Activated T-cell treated with anti-CD3 and anti-CD28 coated beads for 1 hour (primary cell): Measurements from ENCODE around the gene C19orf47.
A peak's percentile ranks its signal among the peaks of the same experiment; 100 is the strongest.
"Not testable (repeated sequence)": the region's sequence is repeated elsewhere in the genome, so short reads cannot be mapped to it uniquely, and the experiment has no call there.

ENCODE experiments used
- DNase-seq: peaks from one replicate; pipeline ENCODE4 v3.0.0-alpha.2; 2020; ENCODE audit warnings: low read depth

Gene C19orf47

GRCh38 chr19:40376286-40376862, 28.2 kb upstream of the C19orf47 start:
- DNase-seq = no peak

- DNase-seq = no peak
Observed at GRCh38 chr19:40374084-40374483, 25.9 kb upstream of the C19orf47 start.

- no peak for DNase-seq
Observed at GRCh38 chr19:40371802-40372122, 23.6 kb upstream of the C19orf47 start.

GRCh38 chr19:40370997-40371801, 23.0 kb upstream of the C19orf47 start:
- DNase-seq = no peak

GRCh38 chr19:40370253-40370652, 22.1 kb upstream of the C19orf47 start:
- DNase-seq = not testable (repeated sequence)

- no peak for DNase-seq
Observed at GRCh38 chr19:40369797-40370196, 21.6 kb upstream of the C19orf47 start.

GRCh38 chr19:40367577-40368434, 19.6 kb upstream of the C19orf47 start:
- DNase-seq = no peak

- no peak for DNase-seq
Observed at GRCh38 chr19:40366697-40367561, 18.7 kb upstream of the C19orf47 start.

GRCh38 chr19:40365613-40366401, 17.6 kb upstream of the C19orf47 start:
- peak; percentile 11 for DNase-seq

- no peak for DNase-seq
Observed at GRCh38 chr19:40365010-40365409, 16.8 kb upstream of the C19orf47 start.

- DNase-seq = no peak
Observed at GRCh38 chr19:40363069-40363468, 14.9 kb upstream of the C19orf47 start.

GRCh38 chr19:40362160-40362559, 14.0 kb upstream of the C19orf47 start:
- DNase-seq = no peak

GRCh38 chr19:40360708-40361241, 12.6 kb upstream of the C19orf47 start:
- DNase-seq = no peak

- no peak for DNase-seq
Observed at GRCh38 chr19:40360020-40360707, 12.0 kb upstream of the C19orf47 start.

GRCh38 chr19:40358773-40359172, 10.6 kb upstream of the C19orf47 start:
- no peak for DNase-seq

GRCh38 chr19:40357640-40358039, 9.4 kb upstream of the C19orf47 start:
- no peak for DNase-seq

- no peak for DNase-seq
Observed at GRCh38 chr19:40356681-40357595, 8.7 kb upstream of the C19orf47 start.

- DNase-seq = no peak
Observed at GRCh38 chr19:40355975-40356680, 7.9 kb upstream of the C19orf47 start.
